NCI-H2029 treated with DMSO at 0.1 percent for 48 hours (cell line): ENCODE measurements around the gene SLC39A1.
"Not testable (repeated sequence)": the region's sequence is repeated elsewhere in the genome, so short reads cannot be mapped to it uniquely, and the experiment has no call there.

Experiments used
- DNase-seq: peaks from one replicate; lab custom pipeline; 2025; lab: John Stamatoyannopoulos, UW

Gene SLC39A1

GRCh38 chr1:153932156-153933131 lies 30.9 kb downstream of the SLC39A1 start:
- no peak for DNase-seq

- no peak for DNase-seq
These were observed 33.1 kb downstream of the SLC39A1 start for GRCh38 chr1:153929981-153930948.

GRCh38 chr1:153929426-153929825 lies 33.9 kb downstream of the SLC39A1 start:
- no peak for DNase-seq

- no peak for DNase-seq
These were observed 34.5 kb downstream of the SLC39A1 start for GRCh38 chr1:153928791-153929341.

- no peak for DNase-seq
These were observed 35.1 kb downstream of the SLC39A1 start for GRCh38 chr1:153928245-153928644.

- no peak for DNase-seq
These were observed 36.9 kb downstream of the SLC39A1 start for GRCh38 chr1:153926405-153926804.

- peak; percentile 96 for DNase-seq
These were observed 40.1 kb downstream of the SLC39A1 start, which contains the start of gene GATAD2B for GRCh38 chr1:153922972-153923925. GATAD2B (minus strand) TSS chr1:153922972; CDS start chr1:153828347, 94,625 bp downstream.

GRCh38 chr1:153922076-153922971 lies 41.0 kb downstream of the SLC39A1 start:
- no peak for DNase-seq

GRCh38 chr1:153921803-153922075 lies 41.6 kb downstream of the SLC39A1 start:
- no peak for DNase-seq

GRCh38 chr1:153921080-153921802 lies 42.1 kb downstream of the SLC39A1 start:
- no peak for DNase-seq

GRCh38 chr1:153919876-153920852 lies 43.2 kb downstream of the SLC39A1 start:
- no peak for DNase-seq

GRCh38 chr1:153916297-153916696 lies 47.0 kb downstream of the SLC39A1 start:
- no peak for DNase-seq

- DNase-seq: no peak
These were observed 51.0 kb downstream of the SLC39A1 start for GRCh38 chr1:153912349-153912748.

- not testable (repeated sequence) for DNase-seq
These were observed 52.8 kb downstream of the SLC39A1 start for GRCh38 chr1:153910560-153910959.
